Colon (tissue), 2 donors: ENCODE results near the gene TMEM191B.
"Not testable (repeated sequence)": the region's sequence is repeated elsewhere in the genome, so short reads cannot be mapped to it uniquely, and the experiment has no call there.

Experiments
- FAIRE-seq: peaks from 2 replicates; lab custom pipeline; 2012; peaks lifted over from hg19 to GRCh38; lab: Jason Lieb, UNC
- donor health status: control.
- donor health status: control.

Gene TMEM191B

DNA sequence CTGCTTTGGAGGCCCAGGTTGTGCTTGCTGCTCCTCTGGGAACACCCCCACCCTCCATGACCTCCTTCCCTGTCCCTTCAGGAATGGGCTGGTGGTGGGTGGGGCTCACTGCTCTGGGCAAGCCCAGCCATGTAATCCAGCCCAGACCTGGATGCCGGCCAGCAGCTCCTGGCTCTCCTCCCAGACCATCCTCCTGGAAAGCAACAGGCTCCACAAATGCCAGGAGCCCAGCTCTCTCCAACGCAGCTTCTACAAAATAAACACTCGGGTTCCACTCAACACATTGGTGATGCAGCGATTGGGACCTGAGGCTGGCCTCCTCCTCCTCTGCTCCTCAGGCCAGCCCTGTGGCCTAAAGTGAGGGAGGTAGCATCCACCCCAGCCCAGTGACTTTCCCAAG lies 30.9 kb downstream of the TMEM191B start:
- FAIRE-seq, result not testable (repeated sequence)

DNA sequence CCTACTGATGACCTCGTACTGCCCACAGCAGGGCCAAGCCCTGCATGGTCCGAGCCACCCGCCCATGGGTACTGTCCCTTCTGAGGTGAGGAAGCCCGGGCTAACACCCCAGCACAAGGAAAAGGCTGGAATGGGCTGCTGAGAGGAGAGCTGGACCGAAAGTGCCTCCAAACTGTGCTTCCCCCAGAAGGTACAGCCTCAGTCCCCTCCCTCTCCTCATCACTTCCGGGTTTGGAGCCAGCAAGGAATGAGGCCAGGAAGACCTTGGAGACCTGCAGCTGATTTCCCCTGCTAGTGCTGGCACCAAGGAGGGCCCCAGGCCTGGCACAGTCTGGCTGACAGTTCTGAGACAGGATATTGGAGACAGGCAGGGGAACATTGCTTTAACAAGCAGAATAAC lies 31.3 kb downstream of the TMEM191B start:
- not testable (repeated sequence) for FAIRE-seq

DNA sequence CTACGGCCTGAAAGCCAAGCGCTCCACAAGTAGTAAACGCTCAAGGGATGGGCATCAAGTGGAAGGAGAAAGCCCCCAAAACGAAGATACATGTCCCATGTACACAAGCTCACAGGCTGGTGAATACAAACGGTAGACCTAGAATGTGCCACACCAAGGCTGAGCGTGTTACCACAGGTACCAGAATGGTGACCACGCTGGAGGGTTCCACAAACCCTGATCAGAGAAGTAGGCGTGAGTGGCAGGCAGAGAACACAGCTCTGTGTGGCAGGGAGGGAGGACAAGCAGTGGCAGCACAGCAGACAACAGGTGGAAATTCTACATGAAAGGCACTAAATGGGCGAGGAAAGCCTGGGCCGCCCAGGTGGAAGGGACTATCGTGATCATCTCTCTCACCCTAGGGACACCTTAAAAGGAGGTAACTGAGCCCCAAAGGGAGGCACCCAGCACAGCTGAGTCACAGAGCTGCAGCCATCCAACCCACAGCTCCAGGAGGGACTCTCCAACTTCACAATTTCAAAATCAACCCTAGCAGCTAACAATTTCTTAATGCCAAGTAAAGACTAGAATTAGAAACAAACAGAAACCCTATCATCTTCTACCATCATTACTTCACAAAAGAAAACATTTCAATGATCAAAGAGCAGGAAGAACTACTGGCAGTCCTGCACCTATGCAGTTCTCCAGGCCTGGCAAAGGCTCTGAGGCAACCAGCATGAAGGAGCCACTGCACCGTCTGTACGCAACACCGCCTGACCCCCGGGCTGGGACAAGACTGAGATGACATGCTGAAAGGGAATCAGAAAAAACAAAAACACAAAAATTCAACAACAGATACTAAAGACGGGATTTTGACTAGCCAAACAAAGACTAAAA lies 32.7 kb downstream of the TMEM191B start:
- not testable (repeated sequence) for FAIRE-seq

DNA sequence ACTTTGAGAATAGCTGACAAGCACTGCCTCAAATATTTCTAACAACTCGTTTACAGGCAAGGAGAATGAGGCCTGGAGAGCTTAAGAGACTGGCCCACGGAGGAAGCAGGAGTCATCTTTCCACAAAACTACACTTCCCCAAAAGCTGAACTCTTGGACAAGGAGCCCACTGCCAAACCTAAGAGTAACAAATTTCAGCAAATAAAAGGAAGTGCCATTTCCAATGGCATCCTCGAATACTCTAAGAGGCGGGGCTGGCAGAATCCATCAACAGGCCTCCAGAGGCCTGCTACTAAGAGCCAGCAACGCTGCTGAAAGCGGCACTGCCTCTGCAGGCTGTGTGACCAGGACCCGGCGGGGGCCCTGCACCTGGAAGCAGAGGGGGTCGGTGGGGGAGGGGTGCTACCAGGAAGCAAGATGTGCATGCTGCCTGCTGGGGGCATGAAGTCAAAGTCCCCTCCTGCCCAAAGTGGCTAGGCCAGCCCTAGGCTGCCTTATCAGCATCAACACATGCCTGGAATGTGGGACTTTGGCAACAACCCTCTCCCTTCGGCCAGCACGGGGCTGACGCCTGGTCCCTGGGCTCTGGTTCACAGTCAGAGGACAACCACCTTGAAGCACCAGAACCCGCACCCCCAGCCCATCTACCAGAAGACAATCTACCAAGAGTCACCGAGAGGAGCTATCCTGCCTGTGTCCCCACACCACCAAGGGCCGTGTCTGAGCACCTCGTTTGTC lies 43.1 kb downstream of the TMEM191B start:
- FAIRE-seq, result not testable (repeated sequence)

DNA sequence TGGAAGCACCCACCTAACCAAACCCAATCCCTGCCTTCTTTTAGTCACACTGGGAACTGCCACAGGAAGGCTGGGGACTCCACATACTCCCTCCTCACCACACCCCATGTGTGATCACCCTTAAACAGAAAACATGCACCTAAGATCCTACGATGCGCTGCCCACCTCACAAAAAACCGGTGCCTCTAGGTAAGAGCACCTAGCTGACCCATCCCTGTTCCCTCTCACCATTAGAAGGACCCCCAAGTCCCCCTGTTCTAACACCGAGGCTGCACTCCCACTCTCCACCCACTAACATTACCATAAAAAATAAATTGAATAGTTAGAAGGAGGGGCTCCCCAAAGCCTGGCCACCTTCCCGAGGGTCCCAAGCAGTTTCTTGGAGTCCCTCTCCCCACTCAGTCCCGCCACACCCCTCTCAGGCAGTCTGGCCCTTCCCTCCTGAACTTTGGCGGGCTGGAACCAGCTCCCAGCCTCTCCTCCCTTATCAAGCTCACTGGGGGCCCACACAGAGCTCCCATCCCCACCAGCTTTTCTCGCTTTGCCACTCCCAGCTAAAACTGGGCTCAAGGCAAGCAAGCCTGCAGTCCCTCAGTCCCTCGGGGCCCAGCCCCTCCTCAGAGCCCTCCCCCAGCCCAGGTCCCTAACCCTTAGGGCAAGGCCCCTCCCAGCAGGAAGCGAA lies 46.0 kb downstream of the TMEM191B start:
- FAIRE-seq, result not testable (repeated sequence)

DNA sequence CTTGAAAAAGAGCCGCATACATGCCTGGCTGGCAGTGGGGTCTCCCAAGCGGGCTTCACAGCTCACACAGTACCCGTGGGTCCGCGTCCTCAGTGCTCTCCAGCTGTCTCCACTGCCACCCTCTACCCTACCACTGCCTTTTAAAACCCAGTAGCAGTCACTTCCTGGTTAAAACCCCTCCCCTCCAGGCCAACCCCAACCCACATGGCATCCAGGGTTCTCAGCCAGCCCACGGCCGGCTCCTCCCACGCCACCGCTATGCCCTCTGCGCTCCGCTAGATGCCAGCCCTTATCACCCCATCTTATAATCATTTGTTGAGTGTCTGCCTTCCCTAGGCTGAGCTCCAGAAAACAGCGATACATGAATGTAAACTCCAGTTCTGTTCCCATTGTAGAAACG lies 47.0 kb downstream of the TMEM191B start:
- FAIRE-seq, result not testable (repeated sequence)

DNA sequence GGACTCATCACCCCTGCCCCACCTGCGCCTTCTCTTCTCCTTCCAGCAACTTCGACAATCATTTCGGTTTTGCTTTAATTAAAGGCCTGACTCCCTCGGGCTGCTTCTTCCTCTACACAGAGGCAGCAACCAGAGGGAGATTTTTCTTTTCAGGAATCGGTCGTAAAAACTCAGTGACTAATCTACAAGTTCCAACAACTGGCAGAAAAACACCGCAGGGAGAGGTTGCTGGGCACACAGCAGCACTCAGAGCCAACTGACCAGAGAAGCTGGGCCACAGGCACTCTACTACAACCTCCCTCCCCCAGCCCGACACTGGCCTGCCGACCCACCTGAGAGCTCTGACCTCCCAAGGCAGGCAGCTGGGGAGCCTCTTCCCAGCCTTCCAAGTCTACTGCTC lies 48.1 kb downstream of the TMEM191B start:
- FAIRE-seq, result not testable (repeated sequence)

DNA sequence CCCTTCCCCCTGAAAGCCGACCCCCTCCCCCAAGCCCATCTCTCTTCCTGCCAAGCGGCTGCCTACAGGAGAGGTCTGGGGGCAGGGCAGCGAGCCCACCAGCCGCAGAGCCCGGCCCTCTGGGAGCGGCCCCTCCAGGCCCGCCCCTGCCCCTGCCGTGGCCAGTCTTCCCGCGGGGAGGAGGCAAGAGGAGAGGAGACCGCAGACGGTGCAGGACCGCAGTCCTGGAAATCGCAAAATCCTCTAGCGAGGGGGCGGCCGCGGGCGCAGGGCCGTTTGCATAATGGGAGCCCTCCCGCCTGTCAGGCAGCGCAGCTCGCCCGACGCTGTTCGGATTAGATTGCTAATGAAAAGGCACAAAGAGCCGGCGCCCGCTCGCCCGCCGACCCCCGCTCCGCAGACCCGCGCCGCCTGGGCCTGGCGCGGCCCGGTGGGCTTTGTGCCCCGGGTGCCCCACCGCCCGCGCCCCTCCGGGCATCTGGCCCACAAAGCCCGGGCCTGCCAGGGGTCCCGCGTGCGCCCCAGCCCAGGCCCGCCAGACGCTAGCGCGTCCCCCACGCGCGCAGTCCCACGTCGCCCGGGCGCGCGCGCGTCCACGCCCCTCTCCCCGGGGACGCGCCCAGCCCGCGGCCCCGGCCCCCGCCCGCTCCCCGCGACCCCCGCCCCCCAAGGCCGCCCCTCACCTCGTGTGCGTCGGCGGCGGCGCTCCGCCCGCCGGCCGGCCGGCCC lies 49.7 kb downstream of the TMEM191B start:
- FAIRE-seq, result not testable (repeated sequence)

DNA sequence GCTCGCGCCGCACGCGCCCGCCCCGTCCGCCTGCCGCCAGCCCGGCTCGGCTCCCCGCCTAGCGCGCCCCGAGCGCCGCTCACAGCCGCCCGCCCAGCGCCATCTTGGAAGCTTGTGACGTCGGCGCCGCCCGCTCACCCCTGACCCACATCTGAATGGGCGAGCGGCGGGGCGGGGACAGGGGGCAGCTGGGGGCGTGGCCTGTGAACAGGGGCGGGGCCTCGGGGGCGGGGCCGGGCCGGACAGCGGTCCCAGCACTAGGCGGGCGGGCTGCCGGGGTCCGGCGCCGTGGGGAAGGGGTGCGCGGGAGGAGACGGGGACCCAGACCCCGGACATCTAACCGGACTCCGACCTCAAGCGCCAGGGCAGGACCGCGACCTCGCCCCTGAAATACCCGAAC lies 50.2 kb downstream of the TMEM191B start:
- FAIRE-seq, result not testable (repeated sequence)
